AG09309 (cell line): ENCODE results near the gene HPSE.

Source experiments
- DNase-seq: peaks from one replicate; pipeline ENCODE4 v3.0.0-alpha.2; 2010; ENCODE audit warnings: low read depth
- H3K4me3 ChIP-seq: 2 replicates; pipeline ENCODE4 v1.5.1; 2011; ENCODE audit warnings: mild to moderate bottlenecking, low read depth, low read length, moderate library complexity; ENCODE audit not compliant: control insufficient read depth
- TF ChIP-seq, protein P1 (sequence below): IDR thresholded peaks from 2 replicates; pipeline ENCODE4 v1.5.1; 2011; ENCODE audit warnings: mild to moderate bottlenecking, low read depth, low read length, inconsistent platforms; ENCODE audit not compliant: insufficient read depth, control insufficient read depth; ENCODE audit errors: missing control alignments

HPSE gene

DNA sequence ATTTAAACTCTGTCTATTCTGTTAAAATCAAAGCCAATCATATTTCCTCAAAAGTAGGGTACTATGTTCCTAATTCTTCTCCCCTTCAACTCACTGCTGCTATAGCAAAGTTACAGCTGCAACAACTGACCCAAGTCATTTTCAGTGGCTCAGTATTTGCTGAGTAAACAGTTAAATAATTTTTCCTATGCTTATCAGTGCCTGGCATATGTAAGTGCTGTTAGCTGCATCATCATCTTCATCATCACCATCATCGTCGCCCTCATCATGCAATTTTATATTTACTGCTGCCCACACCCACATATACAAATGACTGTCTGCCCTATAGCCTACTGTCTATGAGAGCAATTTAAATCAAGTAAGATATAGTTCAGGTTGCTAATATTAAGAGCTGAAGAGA, 72.0 kb downstream of the HPSE start:
- H3K4me3 ChIP-seq = no peak overlapping the region
- no peak for DNase-seq
- TF ChIP-seq, protein P1, sequence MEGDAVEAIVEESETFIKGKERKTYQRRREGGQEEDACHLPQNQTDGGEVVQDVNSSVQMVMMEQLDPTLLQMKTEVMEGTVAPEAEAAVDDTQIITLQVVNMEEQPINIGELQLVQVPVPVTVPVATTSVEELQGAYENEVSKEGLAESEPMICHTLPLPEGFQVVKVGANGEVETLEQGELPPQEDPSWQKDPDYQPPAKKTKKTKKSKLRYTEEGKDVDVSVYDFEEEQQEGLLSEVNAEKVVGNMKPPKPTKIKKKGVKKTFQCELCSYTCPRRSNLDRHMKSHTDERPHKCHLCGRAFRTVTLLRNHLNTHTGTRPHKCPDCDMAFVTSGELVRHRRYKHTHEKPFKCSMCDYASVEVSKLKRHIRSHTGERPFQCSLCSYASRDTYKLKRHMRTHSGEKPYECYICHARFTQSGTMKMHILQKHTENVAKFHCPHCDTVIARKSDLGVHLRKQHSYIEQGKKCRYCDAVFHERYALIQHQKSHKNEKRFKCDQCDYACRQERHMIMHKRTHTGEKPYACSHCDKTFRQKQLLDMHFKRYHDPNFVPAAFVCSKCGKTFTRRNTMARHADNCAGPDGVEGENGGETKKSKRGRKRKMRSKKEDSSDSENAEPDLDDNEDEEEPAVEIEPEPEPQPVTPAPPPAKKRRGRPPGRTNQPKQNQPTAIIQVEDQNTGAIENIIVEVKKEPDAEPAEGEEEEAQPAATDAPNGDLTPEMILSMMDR = no peak

DNA sequence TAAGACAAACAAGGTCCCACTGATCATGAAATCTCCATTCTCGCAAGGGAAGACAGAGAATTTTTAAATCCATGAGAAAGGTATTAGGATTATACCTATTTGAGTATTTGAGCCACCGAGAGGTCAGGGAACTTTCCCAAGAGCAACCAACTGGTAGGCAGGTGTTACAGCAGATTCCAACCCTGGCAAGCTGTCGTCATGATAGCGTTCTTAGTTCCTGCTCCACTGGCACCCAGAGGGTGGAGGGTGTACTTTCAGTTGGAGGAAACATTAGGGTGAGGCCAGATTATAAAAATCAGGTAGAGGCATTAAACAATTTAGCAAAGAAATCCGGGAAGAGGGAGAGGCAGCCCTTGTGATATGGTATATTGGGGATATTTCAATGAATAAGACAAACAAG, 73.3 kb downstream of the HPSE start:
- DNase-seq = no peak
- H3K4me3 ChIP-seq = no peak overlapping the region
- TF ChIP-seq, protein P1 = no peak

DNA sequence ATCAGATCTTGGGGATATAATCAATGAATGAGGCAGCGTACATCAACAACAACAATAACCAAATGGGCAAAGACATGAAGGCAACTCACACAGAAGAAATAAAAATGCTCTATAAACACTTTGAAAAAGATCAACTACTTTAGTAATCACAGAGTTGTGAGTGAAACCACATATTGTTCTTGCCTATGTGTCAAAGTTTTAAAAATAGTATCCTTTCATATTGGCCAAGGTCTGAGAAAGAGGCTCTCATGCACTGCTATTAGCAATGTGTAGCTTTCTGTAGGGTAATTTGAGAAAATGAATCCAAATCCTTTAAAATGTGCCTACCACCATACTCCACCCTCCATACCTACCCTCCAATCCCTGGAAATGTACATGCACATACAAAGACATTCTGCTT, 75.1 kb downstream of the HPSE start:
- no peak for DNase-seq
- TF ChIP-seq, protein P1 = no peak
- no peak overlapping the region for H3K4me3 ChIP-seq

DNA sequence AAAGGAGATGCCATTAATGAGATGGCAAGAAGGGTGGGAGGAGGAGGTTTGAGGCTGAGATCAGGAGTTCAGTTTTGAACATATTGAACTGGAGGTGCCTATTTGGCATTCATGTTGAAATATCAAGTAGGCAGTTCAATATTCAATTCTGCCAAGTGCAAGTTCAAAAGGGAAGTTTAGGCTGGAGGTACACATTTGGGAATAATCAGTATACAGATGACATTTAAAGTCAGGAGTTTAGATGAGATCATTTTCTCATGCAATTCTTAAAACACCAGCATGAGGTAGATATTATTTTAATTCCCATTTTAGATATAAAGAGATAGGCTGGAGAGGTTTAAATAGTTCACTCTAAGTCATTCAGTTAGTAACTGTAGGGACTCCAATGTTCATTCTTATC, 76.2 kb downstream of the HPSE start:
- no peak overlapping the region for H3K4me3 ChIP-seq
- no peak for DNase-seq
- TF ChIP-seq, protein P1 = no peak

- TF ChIP-seq, protein P1 = no peak
- H3K4me3 ChIP-seq = no peak overlapping the region
- no peak for DNase-seq
These were observed 76.8 kb downstream of the HPSE start for GRCh38 chr4:83257811-83258210.

DNA sequence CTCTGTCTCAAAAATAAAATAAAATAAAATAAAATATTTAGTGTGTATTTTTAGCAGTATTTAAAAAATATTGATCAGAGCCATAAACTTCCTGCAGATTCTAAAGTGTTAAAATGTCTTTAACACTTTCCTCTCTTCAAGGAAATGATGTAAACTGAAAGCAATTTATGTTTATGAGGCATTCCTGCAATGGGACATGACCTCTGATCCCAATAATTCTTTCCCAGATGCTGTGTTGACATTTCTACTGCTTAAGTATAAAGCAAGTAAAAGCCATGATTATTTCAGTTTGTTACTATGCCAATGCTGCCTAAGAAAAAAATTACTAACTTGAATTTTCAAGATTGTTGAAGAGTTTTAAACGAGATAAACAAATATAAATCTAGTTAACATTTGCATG, 79.1 kb downstream of the HPSE start:
- TF ChIP-seq, protein P1 = no peak
- H3K4me3 ChIP-seq = no peak overlapping the region
- peak; percentile 83 for DNase-seq
